GM21360 (cell line): ENCODE data around the gene ATXN7.

Experiments used
- ATAC-seq: cut with Tn5 transposase; IDR thresholded peaks from one replicate; pipeline ENCODE4 v1.9.1; 2021; ENCODE audit warnings: mild to moderate bottlenecking, moderate library complexity; ENCODE audit not compliant: unreplicated experiment

Gene ATXN7

GRCh38 chr3:64016941-64017620, 153.4 kb downstream of the ATXN7 start:
- no peak for ATAC-seq

DNA sequence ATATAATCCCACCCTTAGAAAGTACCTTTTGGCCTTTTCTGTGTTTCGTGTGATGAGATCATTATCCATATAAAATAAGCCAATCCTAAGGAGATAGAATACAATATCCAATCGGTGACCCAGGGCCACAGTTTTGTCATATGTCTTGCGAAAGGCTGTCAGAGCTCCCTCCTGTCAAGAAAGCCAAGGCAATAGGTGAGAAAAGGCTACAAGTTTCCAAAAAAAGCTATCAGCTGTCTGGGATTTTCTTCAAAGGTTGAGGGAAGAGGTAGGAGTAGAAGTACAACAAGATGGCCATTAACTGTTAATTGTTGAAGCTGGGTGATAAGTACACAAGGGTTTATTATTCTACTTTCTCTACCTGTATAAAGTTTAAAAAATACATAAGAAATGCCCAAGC, 155.6 kb downstream of the ATXN7 start:
- ATAC-seq, result no peak

DNA sequence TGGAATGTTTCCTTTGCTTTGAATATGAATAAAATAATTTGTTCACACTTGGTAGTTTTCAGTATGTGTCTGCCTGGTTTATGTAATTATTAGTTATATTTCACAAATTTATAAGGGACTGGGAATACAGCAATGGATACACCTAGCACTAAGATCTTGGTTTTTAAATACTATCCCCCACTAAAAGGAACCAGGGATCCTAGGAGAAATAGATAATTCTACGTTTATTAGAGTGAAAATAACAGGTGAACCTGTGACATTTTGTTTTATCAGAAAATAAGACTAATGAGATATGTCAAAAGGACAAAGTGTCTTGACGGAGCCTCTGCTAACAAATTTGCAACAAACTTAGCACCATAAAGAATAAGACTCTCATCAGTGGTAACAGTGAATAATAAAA, 156.2 kb downstream of the ATXN7 start:
- no peak for ATAC-seq

DNA sequence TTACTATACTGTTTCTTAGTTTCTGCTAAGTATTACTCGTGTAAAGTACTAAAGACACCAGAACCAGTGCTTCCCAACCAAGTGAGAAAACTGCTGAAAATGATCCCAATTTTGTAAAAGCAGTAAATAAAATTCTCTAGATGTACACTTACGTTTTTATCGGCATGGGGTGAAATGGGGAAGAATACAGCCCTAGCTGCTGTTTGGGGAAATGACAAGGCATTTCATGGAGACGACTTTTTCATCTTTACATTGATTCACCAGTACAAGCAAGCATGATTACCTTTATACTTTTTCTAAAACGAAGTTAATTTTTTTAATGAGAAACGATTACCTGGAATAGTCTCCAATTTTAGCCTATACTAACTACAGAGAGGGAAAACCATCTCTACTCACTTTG, 158.3 kb downstream of the ATXN7 start:
- no peak for ATAC-seq

- ATAC-seq, result no peak
These were observed 159.0 kb downstream of the ATXN7 start for GRCh38 chr3:64022451-64023186.

DNA sequence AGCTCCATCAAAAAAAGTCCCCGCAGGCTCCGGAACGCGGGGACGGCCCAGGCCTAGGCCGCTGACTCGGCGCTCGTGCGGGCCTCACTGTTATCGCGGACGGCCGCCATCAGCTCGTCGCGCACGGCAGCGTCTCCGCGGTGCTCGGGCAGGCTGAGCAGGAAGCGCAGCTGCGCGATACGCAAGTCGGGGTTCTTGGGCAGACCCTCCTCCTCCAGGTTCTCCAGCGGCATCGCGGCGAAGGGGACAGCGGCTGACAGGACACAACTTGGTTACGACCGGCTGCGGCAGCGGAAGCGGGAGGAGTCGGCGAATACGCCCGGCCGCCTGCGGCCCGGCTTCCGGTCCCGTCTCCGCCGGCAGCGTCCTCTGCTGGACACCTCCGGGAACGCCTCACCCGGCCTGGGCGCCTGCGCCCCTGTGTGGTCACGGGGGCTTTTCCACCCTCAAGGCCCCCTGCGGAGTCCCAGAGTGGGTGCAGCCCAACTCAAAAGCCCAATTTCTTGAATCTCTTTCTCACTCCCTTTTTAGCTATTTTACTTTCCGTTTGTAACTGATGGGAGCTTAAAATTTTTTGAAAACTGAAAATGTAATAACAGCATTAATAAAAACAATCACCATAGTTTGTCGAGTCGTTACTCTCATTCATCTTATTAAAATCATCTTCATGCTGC, 159.7 kb downstream of the ATXN7 start, which contains the start of gene PSMD6:
Gene PSMD6 (minus strand): TSS at position 308 of the 674 bp plus-strand sequence. CDS start 75 bp downstream, at position 233.
- ATAC-seq, result peak; percentile 98

DNA sequence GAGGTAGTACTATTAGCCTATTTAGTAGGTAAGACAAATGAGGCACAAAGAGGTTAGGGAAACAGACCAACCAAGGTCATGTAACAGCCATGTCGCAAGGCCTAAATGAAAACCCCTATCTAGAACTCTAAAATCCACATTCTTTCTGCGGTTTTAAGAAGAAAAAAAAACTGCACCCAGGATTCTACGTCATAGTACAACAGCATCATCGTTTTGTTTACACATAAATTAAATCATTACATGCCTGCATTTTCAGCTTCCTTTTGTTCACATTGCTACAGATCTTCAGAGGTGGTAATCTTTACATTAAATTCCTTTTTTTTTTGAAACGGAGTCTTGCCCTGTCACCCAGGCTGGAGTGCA, 160.2 kb downstream of the ATXN7 start:
- no peak for ATAC-seq

- ATAC-seq, result no peak
These were observed 162.7 kb downstream of the ATXN7 start for GRCh38 chr3:64026346-64026745.

GRCh38 chr3:64027658-64028057, 164.0 kb downstream of the ATXN7 start:
- ATAC-seq, result no peak

- ATAC-seq, result no peak
These were observed 165.1 kb downstream of the ATXN7 start for GRCh38 chr3:64028754-64029153.

DNA sequence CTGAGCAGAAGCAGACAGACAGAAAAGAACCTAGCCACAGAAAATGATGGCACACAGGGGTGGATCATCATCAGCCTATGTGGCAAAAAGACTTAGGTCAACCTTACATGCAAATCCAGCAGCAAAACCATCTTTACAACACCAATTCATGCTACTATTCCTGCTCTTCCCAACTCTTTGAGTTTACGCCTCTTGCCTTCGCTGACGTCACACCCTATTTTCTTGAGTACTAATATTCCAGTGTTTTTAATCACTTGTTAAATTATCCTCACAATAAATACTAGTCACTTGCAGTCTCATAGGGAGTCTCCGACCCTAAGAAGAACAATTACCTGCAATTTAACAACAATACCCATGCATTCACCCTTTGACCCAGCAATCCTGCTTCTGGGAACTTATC, 165.6 kb downstream of the ATXN7 start:
- ATAC-seq, result no peak

DNA sequence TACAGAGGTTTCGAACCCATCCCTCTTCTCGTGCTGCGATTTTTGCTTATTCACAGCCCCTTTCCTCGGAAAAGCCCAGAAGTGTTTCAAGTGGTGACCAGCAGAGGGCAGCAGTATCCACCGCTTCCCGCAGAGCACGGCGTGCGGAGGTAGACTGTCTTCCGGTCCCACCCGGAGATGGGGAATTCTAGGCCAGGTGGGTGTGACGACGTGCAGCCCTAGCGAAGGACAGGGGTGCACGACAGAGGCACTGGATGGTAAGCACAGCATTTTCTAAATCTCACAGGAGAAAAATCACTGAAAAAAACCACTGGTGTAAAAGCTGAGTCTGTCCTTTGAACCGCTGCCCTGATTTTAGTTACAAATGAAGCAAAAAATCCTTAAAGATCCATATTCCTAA, 167.1 kb downstream of the ATXN7 start:
- peak; percentile 97 for ATAC-seq

DNA sequence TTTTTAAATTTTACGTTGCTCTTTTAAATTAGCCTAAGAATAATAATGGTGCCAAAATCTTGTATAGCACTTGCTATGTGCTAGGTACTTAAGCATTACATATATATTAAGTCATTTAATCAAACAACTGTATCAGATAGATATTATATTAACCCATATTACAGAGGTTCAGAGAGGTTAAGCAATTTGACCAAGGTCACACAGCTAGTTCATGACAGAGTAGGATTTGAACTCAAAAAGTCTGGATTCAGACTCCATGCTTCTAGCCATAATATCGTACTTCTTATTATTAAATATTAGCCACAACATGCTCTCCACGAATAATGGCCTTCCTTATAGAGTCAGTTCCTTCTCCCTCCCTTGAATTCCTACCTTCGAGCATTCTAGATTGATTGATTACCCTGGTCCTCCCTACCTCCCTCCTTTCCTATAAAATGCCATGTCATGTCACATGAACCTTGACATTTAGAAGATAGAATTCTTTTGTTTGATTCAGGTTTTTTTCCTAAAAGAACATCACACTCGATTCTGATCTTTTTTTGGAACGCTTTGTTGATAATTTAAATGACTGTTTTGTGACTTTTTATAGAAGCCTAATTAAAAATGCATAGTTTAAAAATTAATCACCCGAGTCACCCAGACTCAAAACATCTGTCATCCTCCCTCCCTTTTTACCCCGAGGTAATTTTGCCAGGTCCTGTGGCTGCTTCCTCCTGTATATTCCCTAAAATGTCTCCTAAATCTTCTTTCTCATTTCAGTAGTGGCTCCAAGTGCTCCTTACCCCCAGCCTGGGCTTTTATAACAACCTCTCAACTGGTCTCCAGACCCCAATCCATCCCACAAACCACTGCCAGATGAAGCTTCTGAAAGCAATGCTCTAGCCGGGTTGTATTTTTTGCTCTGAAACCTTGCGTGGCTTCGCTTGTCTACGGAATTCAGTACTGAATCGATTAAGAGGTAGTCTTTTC, 168.2 kb downstream of the ATXN7 start:
- no peak for ATAC-seq

DNA sequence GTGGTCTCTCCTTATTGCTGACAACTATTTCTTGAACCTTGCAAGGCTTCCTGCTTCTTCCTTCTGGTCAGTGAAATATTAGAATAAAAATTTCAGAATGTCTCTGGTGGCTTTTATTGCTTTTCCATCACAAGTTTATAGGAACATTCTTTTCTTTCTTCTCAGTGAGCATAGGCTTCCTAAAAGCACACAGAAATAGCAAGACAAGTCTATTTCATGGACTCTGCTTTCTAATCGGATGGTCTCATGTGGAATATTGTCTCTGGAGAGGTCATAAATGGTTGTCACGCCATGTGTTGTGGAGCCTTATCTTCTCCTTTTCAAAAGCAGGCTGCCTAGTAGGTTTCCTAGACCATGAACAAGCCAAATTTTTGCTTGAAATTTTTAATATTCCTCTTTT, 169.4 kb downstream of the ATXN7 start:
- no peak for ATAC-seq

- no peak for ATAC-seq
These were observed 173.4 kb downstream of the ATXN7 start for GRCh38 chr3:64037084-64037483.

GRCh38 chr3:64038253-64038767, 174.6 kb downstream of the ATXN7 start:
- ATAC-seq, result no peak

DNA sequence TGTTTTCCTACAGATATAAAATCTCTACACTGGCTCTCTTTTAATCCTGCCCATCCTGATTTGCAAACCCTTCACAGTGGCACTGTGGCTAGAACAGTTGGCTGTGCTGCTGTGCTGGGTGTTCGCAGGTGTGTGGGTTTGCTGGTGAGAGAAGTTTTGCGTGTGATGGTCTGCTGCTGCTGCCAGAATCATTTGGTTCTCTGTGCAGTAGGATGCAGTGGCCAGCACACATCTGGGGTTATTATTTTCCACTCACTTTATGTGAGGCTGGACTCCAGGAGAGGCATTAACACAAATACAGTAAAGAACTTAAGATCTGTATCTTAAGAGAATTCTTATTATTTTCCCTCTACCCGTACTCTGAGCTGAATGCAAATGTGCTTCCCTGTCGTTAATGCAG, 175.7 kb downstream of the ATXN7 start:
- no peak for ATAC-seq

DNA sequence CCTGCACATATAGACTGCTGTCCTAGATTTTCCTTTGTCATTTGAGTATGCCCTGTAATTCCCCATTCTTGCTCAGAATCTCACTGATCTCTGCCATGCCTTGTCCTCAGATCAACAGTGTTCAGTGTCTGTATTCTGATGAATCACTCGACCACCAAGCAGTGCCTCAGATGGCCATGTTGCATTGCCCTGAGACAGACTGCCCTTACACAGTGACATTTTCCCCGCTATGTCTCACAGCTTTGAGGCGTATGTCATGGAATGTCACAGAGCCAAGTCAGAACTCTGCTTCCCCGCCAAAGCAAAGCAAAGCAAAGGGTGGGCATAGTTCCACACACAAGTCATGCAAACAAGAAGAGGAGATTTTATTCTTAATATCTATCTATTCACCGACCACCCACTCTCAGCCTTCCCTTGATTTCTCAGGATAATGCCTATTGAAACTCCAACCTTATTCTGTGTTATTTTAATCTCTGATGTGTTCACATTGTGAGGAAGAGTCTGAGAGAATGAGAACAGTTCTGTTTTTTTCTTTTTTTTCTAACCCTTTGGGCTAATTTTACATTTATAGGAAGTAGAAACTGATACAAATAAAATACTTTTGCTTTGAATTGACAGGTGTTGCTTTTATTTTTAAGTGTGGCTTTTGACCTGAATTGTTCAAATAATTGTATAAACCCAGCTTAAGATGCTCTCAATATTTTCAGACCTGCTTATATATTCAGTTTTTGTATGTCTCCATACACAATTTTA, 176.5 kb downstream of the ATXN7 start:
- no peak for ATAC-seq

DNA sequence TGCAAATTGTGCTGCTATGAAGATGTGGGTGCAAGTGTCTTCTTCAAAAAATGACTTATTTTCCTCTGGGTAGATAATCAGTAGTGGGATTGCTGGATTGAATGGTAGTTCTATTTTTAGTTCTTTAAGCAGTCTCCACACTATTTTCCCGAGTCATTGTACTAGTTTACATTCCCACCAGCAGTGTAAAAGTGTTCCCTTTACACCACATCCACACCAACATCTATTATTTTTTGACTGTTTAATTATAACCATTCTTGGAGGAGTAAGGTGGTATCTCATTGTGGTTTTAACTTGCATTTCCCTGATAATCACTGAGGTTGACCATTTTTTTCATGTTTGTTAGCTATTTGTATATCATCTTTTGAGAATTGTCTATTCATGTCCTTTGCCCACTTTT, 179.3 kb downstream of the ATXN7 start:
- ATAC-seq, result no peak

DNA sequence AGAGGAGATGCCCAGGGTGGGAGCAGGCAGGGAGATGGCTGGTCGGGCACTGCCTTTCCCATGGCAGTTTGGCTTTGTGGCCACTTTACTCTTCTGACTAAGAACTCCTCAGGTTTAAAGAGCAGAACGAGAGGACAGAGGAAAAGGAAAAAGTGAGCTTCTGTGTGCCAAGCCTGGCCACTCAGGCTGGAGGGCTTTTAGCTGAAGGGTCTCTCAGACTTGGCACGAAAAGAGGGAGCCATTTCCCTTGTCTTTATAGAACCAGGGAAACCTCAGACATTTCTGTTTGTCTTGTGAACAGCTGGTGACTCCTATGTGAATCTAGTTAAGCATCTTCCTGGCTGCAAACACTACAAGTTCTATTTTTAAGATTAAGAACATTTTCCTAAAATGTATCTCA, 182.9 kb downstream of the ATXN7 start:
- ATAC-seq, result no peak
